Measurements from ENCODE around the gene UGT2A3. TPM values are rescaled to one million over a fixed set of nuclear protein-coding genes. Genes with fewer than 3 reads are reported as not detected.

Gene UGT2A3
- total RNA-seq, 2 donors from 2014 or later: not detected

DNA sequence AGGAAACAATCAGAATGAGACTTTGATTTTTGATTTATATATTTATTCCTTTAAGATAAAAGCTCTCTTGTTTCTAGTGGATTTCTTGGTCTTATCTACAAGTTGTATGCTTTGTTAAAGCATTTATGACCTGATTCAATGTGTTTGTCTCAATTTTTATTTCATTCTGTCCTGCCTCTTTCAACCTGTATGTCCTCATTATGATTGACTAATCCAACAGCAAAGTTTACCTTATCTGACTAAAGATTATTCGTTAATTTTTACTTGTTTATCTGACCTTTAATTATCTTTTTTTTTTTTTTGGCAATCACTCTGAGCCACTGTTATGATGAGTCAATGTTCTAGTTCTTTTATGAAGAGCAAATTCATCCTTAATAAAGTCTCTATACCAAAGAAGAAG lies 54.9 kb downstream of the UGT2A3 start:
- Mint-ChIP-seq H3K27me3 (ENCODE audit: insufficient read depth) (no peaks in the 10 kb centered on the region), H3K4me1 (no peaks in the 10 kb centered on the region), H3K9me3 (no peaks in the 10 kb centered on the region), H3K27ac (no peak overlapping the region), H3K36me3 (ENCODE audit: low read depth) (no peaks in the 10 kb centered on the region), H3K4me3 (no peak overlapping the region)
- Histone ChIP-seq H3K9ac (ENCODE audit: extremely low read depth, low read length, poor library complexity, severe bottlenecking) (no peak overlapping the region), H3K27ac (ENCODE audit: low read depth, low read length) (no peak overlapping the region), H3K27me3 (ENCODE audit: control insufficient read depth, insufficient read depth, low read length, poor library complexity, severe bottlenecking) (no peaks in the 10 kb centered on the region), H3K4me1 (ENCODE audit: control insufficient read depth, insufficient read depth, low read length) (no peaks in the 10 kb centered on the region), H3K4me3 (ENCODE audit: low read length) (no peak overlapping the region), H3K9me3 (ENCODE audit: control insufficient read depth, low read length) (peaks cover 6% of the 10 kb centered on the region), H3K36me3 (ENCODE audit: control insufficient read depth, insufficient read depth, low read length) (no peaks in the 10 kb centered on the region)
- WGBS, 2 experiments (ENCODE audit: insufficient coverage in 1 of 2, insufficient read length in 1 of 2): 94% methylated on average over 1 of the region's 1 CpG; no CpG with 5 or more reads in 1 of the 2 experiments
- DNase-seq: no peak
- TF ChIP-seq, protein P1, sequence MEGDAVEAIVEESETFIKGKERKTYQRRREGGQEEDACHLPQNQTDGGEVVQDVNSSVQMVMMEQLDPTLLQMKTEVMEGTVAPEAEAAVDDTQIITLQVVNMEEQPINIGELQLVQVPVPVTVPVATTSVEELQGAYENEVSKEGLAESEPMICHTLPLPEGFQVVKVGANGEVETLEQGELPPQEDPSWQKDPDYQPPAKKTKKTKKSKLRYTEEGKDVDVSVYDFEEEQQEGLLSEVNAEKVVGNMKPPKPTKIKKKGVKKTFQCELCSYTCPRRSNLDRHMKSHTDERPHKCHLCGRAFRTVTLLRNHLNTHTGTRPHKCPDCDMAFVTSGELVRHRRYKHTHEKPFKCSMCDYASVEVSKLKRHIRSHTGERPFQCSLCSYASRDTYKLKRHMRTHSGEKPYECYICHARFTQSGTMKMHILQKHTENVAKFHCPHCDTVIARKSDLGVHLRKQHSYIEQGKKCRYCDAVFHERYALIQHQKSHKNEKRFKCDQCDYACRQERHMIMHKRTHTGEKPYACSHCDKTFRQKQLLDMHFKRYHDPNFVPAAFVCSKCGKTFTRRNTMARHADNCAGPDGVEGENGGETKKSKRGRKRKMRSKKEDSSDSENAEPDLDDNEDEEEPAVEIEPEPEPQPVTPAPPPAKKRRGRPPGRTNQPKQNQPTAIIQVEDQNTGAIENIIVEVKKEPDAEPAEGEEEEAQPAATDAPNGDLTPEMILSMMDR (conservative IDR thresholded peaks at IDR 0.05): no peak

- Histone ChIP-seq H3K9me3 (ENCODE audit: control insufficient read depth, low read length) (peaks cover 6% of the 10 kb centered on the region), H3K27me3 (ENCODE audit: control insufficient read depth, insufficient read depth, low read length, poor library complexity, severe bottlenecking) (no peaks in the 10 kb centered on the region), H3K9ac (ENCODE audit: extremely low read depth, low read length, poor library complexity, severe bottlenecking) (no peak overlapping the region), H3K27ac (ENCODE audit: low read depth, low read length) (no peak overlapping the region), H3K4me3 (ENCODE audit: low read length) (no peak overlapping the region), H3K4me1 (ENCODE audit: control insufficient read depth, insufficient read depth, low read length) (no peaks in the 10 kb centered on the region), H3K36me3 (ENCODE audit: control insufficient read depth, insufficient read depth, low read length) (no peaks in the 10 kb centered on the region)
- no peaks in the 10 kb centered on the region for H3K27me3 Mint-ChIP-seq (ENCODE audit: insufficient read depth)
- no peaks in the 10 kb centered on the region for H3K4me1 Mint-ChIP-seq
- 79 to 95% methylated on average over 3 to 5 of the region's 5 CpGs for WGBS, 2 experiments (ENCODE audit: insufficient coverage in 1 of 2, insufficient read length in 1 of 2)
- H3K4me3 Mint-ChIP-seq: no peak overlapping the region
- DNase-seq: no peak
- H3K9me3 Mint-ChIP-seq: no peaks in the 10 kb centered on the region
- TF ChIP-seq, protein P1 (conservative IDR thresholded peaks at IDR 0.05): no peak
- H3K27ac Mint-ChIP-seq: no peak overlapping the region
- no peaks in the 10 kb centered on the region for H3K36me3 Mint-ChIP-seq (ENCODE audit: low read depth)
Measured at GRCh38 chr4:68895561-68896198, 55.9 kb downstream of the UGT2A3 start.

GRCh38 chr4:68892861-68893260 lies 58.7 kb downstream of the UGT2A3 start:
- H3K9me3 Mint-ChIP-seq: no peaks in the 10 kb centered on the region
- no peak for DNase-seq
- no peaks in the 10 kb centered on the region for H3K27me3 Mint-ChIP-seq (ENCODE audit: insufficient read depth)
- H3K27ac Mint-ChIP-seq: no peak overlapping the region
- no peak overlapping the region for H3K9ac ChIP-seq (ENCODE audit: extremely low read depth, low read length, poor library complexity, severe bottlenecking)
- no peaks in the 10 kb centered on the region for H3K36me3 ChIP-seq (ENCODE audit: control insufficient read depth, insufficient read depth, low read length)
- no peaks in the 10 kb centered on the region for H3K27me3 ChIP-seq (ENCODE audit: control insufficient read depth, insufficient read depth, low read length, poor library complexity, severe bottlenecking)
- no peak overlapping the region for H3K27ac ChIP-seq (ENCODE audit: low read depth, low read length)
- H3K4me3 Mint-ChIP-seq: no peak overlapping the region
- no peak overlapping the region for H3K4me3 ChIP-seq (ENCODE audit: low read length)
- H3K4me1 Mint-ChIP-seq: no peaks in the 10 kb centered on the region
- H3K4me1 ChIP-seq (ENCODE audit: control insufficient read depth, insufficient read depth, low read length): no peaks in the 10 kb centered on the region
- H3K36me3 Mint-ChIP-seq (ENCODE audit: low read depth): no peaks in the 10 kb centered on the region
- H3K9me3 ChIP-seq (ENCODE audit: control insufficient read depth, low read length): peaks cover 6% of the 10 kb centered on the region
- 100% methylated on average over 1 of the region's 1 CpG; no CpG with 5 or more reads in 1 of the 2 experiments for WGBS, 2 experiments (ENCODE audit: insufficient coverage in 1 of 2, insufficient read length in 1 of 2)
- TF ChIP-seq, protein P1 (conservative IDR thresholded peaks at IDR 0.05): no peak

All from endodermal cell (in vitro differentiated cells).